Uterus (tissue), 4 donors: Measurements from ENCODE around the gene DGKG. TPM values are rescaled to one million over a fixed set of nuclear protein-coding genes. Genes with fewer than 3 reads are reported as not detected.

Source experiments
- DNase-seq, 2 donors: peaks; one replicate each; pipeline ENCODE4 v3.0.0-alpha.2; 2019 to 2020
- H3K27ac ChIP-seq, 2 donors: fragments of 200-600 bp; sonication (generic); 1 replicate in 1 of 2; 2 replicates in 1 of 2; pipeline ENCODE4 v1.5.1; 2016 to 2018
- H3K27me3 ChIP-seq, 2 donors: fragments of 200-600 bp; sonication (generic); one replicate each; pipeline ENCODE4 v1.5.1; 2018 to 2019; ENCODE audit warnings: control low read depth in 1 of 2
- H3K36me3 ChIP-seq, 2 donors: fragments of 200-600 bp; sonication (generic); one replicate each; pipeline ENCODE4 v1.5.1; 2019; ENCODE audit warnings: control low read depth in 1 of 2
- H3K4me1 ChIP-seq, 2 donors: fragments of 200-600 bp; sonication (generic); one replicate each; pipeline ENCODE4 v1.5.1; 2018 to 2019; ENCODE audit warnings: control low read depth in 1 of 2
- H3K4me3 ChIP-seq, 2 donors: fragments of 200-600 bp; sonication (generic); 1 replicate in 1 of 2; 2 replicates in 1 of 2; pipeline ENCODE4 v1.5.1; 2018 to 2019; ENCODE audit warnings: mild to moderate bottlenecking in 1 of 2
- H3K9me3 ChIP-seq, 2 donors: fragments of 200-600 bp; sonication (generic); one replicate each; pipeline ENCODE4 v1.5.1; 2019; ENCODE audit warnings: control low read depth in 1 of 2
- POLR2A ChIP-seq, 2 donors: fragments of 450-650 bp; IDR thresholded peaks; one replicate each; pipeline ENCODE4 v1.6.1; 2016; ENCODE audit warnings: antibody characterized with exemption in 2 of 2, mild to moderate bottlenecking in 1 of 2, moderate library complexity in 1 of 2
- intact Hi-C: fragments of 100-400 bp; cut with DNase I; formaldehyde crosslinking; loops from one replicate; pipeline ENCODE4 v1.15.1; 2023; ENCODE audit warnings: low total_unique reads
- total RNA-seq, 4 donors: library from RNA; depleted of rRNA in 3 of 4; stranded (reverse); fragments of >200 nt in 3 of 4; gene quantifications; one replicate each; pipeline versions ENCODE4 v1.1.0 to v1.2.4, GENCODE V29; 2014 to 2023
- TF ChIP-seq, protein P1 (sequence below), 4 experiments: fragments of 200-600 bp in 2 of 4; fragments of 450-650 bp in 2 of 4; sonication (generic) in 2 of 4; IDR thresholded peaks; one replicate each; pipeline ENCODE4 v1.5.1; 2016 to 2019; ENCODE audit warnings: antibody characterized with exemption in 4 of 4, mild to moderate bottlenecking in 2 of 4, moderate library complexity in 1 of 4
- donor health status: DM: yes; HTN: yes; CAD: no.

Gene DGKG
- total RNA-seq, 4 donors from 2014 or later = 1.9 to 10.8 (median 6.7) TPM

- DNase-seq = no peak
- Histone ChIP-seq H3K4me3 (no peak overlapping the region), H3K27me3 (no peaks in the 10 kb centered on the region), H3K4me1 (no peaks in the 10 kb centered on the region), H3K9me3 (no peaks in the 10 kb centered on the region), H3K36me3 (no peaks in the 10 kb centered on the region), H3K27ac (no peak overlapping the region)
- intact Hi-C loops = no loop called here
- TF ChIP-seq, protein P1, sequence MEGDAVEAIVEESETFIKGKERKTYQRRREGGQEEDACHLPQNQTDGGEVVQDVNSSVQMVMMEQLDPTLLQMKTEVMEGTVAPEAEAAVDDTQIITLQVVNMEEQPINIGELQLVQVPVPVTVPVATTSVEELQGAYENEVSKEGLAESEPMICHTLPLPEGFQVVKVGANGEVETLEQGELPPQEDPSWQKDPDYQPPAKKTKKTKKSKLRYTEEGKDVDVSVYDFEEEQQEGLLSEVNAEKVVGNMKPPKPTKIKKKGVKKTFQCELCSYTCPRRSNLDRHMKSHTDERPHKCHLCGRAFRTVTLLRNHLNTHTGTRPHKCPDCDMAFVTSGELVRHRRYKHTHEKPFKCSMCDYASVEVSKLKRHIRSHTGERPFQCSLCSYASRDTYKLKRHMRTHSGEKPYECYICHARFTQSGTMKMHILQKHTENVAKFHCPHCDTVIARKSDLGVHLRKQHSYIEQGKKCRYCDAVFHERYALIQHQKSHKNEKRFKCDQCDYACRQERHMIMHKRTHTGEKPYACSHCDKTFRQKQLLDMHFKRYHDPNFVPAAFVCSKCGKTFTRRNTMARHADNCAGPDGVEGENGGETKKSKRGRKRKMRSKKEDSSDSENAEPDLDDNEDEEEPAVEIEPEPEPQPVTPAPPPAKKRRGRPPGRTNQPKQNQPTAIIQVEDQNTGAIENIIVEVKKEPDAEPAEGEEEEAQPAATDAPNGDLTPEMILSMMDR (IDR thresholded peaks at IDR 0.05) = no peak
- no peak for TF ChIP-seq POLR2A (IDR thresholded peaks at IDR 0.05)
Observed at GRCh38 chr3:186268616-186269448, 93.2 kb downstream of the DGKG start.

DNA sequence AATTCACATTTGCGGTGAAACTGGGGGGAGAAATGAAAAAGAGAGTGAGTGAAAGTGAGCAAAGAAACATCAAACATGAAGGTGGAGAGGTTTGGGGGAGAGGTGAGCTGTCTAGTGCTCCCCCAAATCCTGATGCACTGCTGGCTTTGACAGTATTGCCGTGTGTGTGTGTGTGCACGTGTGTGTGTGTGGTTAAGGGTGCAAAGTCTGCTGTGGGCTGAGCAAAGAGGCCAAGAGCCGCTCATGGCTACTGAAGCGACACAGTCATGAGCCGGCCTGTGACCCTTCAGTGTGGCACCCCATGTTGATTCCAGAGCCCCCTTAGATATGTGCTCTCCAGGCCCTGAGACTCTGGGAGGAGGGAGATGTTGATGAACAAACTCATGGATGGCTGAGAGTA lies 94.3 kb downstream of the DGKG start:
- intact Hi-C loops = no loop called here
- Histone ChIP-seq H3K27ac (no peak overlapping the region), H3K4me3 (no peak overlapping the region), H3K9me3 (no peaks in the 10 kb centered on the region), H3K4me1 (no peaks in the 10 kb centered on the region), H3K27me3 (no peaks in the 10 kb centered on the region), H3K36me3 (no peaks in the 10 kb centered on the region)
- no peak for DNase-seq
- no peak for TF ChIP-seq POLR2A (IDR thresholded peaks at IDR 0.05)
- TF ChIP-seq, protein P1 (IDR thresholded peaks at IDR 0.05) = no peak

GRCh38 chr3:186264608-186265400 lies 97.2 kb downstream of the DGKG start:
- no peak for TF ChIP-seq POLR2A (IDR thresholded peaks at IDR 0.05)
- TF ChIP-seq, protein P1 (IDR thresholded peaks at IDR 0.05) = no peak
- DNase-seq = no peak
- Histone ChIP-seq H3K4me3 (no peak overlapping the region), H3K27ac (no peak overlapping the region), H3K4me1 (no peaks in the 10 kb centered on the region), H3K36me3 (no peaks in the 10 kb centered on the region), H3K27me3 (no peaks in the 10 kb centered on the region), H3K9me3 (no peaks in the 10 kb centered on the region)
- intact Hi-C loops = no loop called here

GRCh38 chr3:186261638-186262037 lies 100.4 kb downstream of the DGKG start:
- no peak for TF ChIP-seq POLR2A (IDR thresholded peaks at IDR 0.05)
- TF ChIP-seq, protein P1 (IDR thresholded peaks at IDR 0.05) = no peak
- H3K27me3 ChIP-seq = no peaks in the 10 kb centered on the region
- H3K4me1 ChIP-seq = no peaks in the 10 kb centered on the region
- intact Hi-C loops = no loop called here
- no peak for DNase-seq
- no peak overlapping the region for H3K27ac ChIP-seq
- no peak overlapping the region for H3K4me3 ChIP-seq
- no peaks in the 10 kb centered on the region for H3K9me3 ChIP-seq
- no peaks in the 10 kb centered on the region for H3K36me3 ChIP-seq

- TF ChIP-seq POLR2A (IDR thresholded peaks at IDR 0.05) = no peak
- TF ChIP-seq, protein P1 (IDR thresholded peaks at IDR 0.05) = no peak
Observed at GRCh38 chr3:186260726-186261125, 101.3 kb downstream of the DGKG start.

More at GRCh38 chr3:186260726-186261125, 101.3 kb downstream of the DGKG start:
- H3K9me3 ChIP-seq = no peaks in the 10 kb centered on the region
- no peaks in the 10 kb centered on the region for H3K4me1 ChIP-seq
- no peaks in the 10 kb centered on the region for H3K36me3 ChIP-seq
- H3K27ac ChIP-seq = no peak overlapping the region
- no peak for DNase-seq
- no peaks in the 10 kb centered on the region for H3K27me3 ChIP-seq
- H3K4me3 ChIP-seq = no peak overlapping the region
- intact Hi-C loops = no loop called here
